SH-SY5Y (cell line): ENCODE measurements around the gene RMC1.

Experiments used
- GATA2 ChIP-seq: IDR thresholded peaks from 2 replicates; pipeline ENCODE4 v1.6.1; 2011; ENCODE audit warnings: mild to moderate bottlenecking, low read depth, low read length
- GATA3 ChIP-seq: IDR thresholded peaks from 2 replicates; pipeline ENCODE4 v1.6.1; 2011; ENCODE audit warnings: low read depth, mild to moderate bottlenecking, low read length, moderate library complexity

DNA sequence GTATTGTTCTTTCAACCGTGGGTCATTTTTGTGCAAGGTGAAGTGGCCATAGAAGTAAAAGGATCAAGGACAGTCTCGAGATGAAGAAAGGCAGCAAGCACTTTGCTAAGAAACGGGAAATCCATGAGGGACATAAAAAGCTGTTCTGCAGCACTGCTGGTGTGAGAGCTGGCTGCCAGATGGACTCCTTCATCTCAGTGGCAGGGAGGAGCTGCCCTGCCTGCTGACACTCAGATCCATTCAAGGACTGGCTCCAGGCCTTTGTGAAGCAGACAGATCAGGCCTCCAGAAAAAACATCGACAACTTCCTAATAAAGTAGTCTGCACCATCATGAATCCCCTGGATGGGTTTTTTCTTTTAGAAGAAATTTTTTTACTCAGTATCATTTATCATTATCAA lies 29.5 kb downstream of the RMC1 start:
- TF ChIP-seq GATA2, result no peak
- no peak for TF ChIP-seq GATA3
